HEK293 (cell line): ENCODE measurements around the gene FOXP4.

Source experiments
- CTCF ChIA-PET: fragments of 350-600 bp; formaldehyde crosslinking; extraction: SDS; loops from one replicate; lab custom pipeline; 2021; ENCODE audit warnings: antibody characterized with exemption; lab: Yijun Ruan, JAX
- POLR2A ChIA-PET: fragments of 300-600 bp; formaldehyde crosslinking; extraction: SDS; loops from one replicate; lab custom pipeline; 2020; ENCODE audit warnings: antibody characterized with exemption, inconsistent platforms; lab: Yijun Ruan, JAX
- H3K27ac ChIP-seq: fragments of 200-500 bp; sonication (Bioruptor generic); 2 replicates; pipeline ENCODE4 v1.5.1; 2014; ENCODE audit warnings: low read depth, low read length, control low read depth, inconsistent platforms; ENCODE audit errors: extremely low read depth
- H3K36me3 ChIP-seq, 2 experiments: fragments of 200-500 bp in 1 of 2; sonication (Bioruptor generic) in 1 of 2; 1 replicate in 1 of 2; 2 replicates in 1 of 2; pipeline ENCODE4 v1.5.1; 2014 to 2017; ENCODE audit warnings: inconsistent platforms in 2 of 2, low read length in 2 of 2; ENCODE audit not compliant: control insufficient read depth in 2 of 2, insufficient read depth in 1 of 2
- H3K4me1 ChIP-seq: fragments of 200-500 bp; sonication (Bioruptor generic); 2 replicates; pipeline ENCODE4 v1.5.1; 2014; ENCODE audit warnings: mild to moderate bottlenecking, low read length, inconsistent platforms; ENCODE audit not compliant: control insufficient read depth, insufficient read depth
- H3K4me3 ChIP-seq: 2 replicates; pipeline ENCODE4 v1.5.1; 2011; ENCODE audit warnings: low read depth, mild to moderate bottlenecking, control low read depth, low read length, moderate library complexity
- H3K9me3 ChIP-seq: fragments of 200-500 bp; sonication (Bioruptor generic); 2 replicates; pipeline ENCODE4 v1.5.1; 2014; ENCODE audit warnings: low read depth, low read length, inconsistent platforms; ENCODE audit not compliant: control insufficient read depth, insufficient read depth
- AEBP2 ChIP-seq: fragments of 450-650 bp; formaldehyde crosslinking; IDR thresholded peaks from 2 replicates; pipeline ENCODE4 v1.5.1; 2016; ENCODE audit warnings: missing biosample characterization, missing genetic modification characterization, borderline replicate concordance
- ATF2 ChIP-seq: fragments of 450-650 bp; formaldehyde crosslinking; IDR thresholded peaks from 2 replicates; pipeline ENCODE4 v1.5.1; 2016; ENCODE audit warnings: missing biosample characterization, missing genetic modification characterization, low read depth
- HOXC10 ChIP-seq: sonication (generic); formaldehyde crosslinking; IDR thresholded peaks from 2 replicates; pipeline ENCODE4 v1.8.1; 2023; ENCODE audit warnings: mild to moderate bottlenecking, missing genetic modification reagents
- KLF16 ChIP-seq: fragments of 450-650 bp; formaldehyde crosslinking; IDR thresholded peaks from 2 replicates; pipeline ENCODE4 v1.5.1; 2017; ENCODE audit warnings: missing biosample characterization, missing genetic modification characterization
- MYNN ChIP-seq: fragments of 450-650 bp; formaldehyde crosslinking; IDR thresholded peaks from 2 replicates; pipeline ENCODE4 v1.5.1; 2016; ENCODE audit warnings: missing biosample characterization, missing genetic modification characterization, borderline replicate concordance
- PBX3 ChIP-seq: sonication (generic); formaldehyde crosslinking; IDR thresholded peaks from 2 replicates; pipeline ENCODE4 v1.8.1; 2022; ENCODE audit warnings: mild to moderate bottlenecking, moderate library complexity, missing genetic modification reagents
- SCRT2 ChIP-seq: fragments of 450-650 bp; formaldehyde crosslinking; IDR thresholded peaks from 2 replicates; pipeline ENCODE4 v1.5.1; 2016; ENCODE audit warnings: missing biosample characterization, missing genetic modification characterization
- YY2 ChIP-seq: fragments of 450-650 bp; formaldehyde crosslinking; IDR thresholded peaks from 2 replicates; pipeline ENCODE4 v1.5.1; 2016; ENCODE audit warnings: missing biosample characterization, missing genetic modification characterization
- ZBTB6 ChIP-seq: fragments of 450-650 bp; formaldehyde crosslinking; IDR thresholded peaks from 2 replicates; pipeline ENCODE4 v1.5.1; 2017; ENCODE audit warnings: missing biosample characterization, missing genetic modification characterization
- ZNF112 ChIP-seq: fragments of 450-650 bp; formaldehyde crosslinking; IDR thresholded peaks from 2 replicates; pipeline ENCODE4 v1.5.0; 2017; ENCODE audit warnings: missing biosample characterization, missing genetic modification characterization
- ZNF146 ChIP-seq: fragments of 450-650 bp; formaldehyde crosslinking; IDR thresholded peaks from 2 replicates; pipeline ENCODE4 v1.5.1; 2016; ENCODE audit warnings: missing biosample characterization, missing genetic modification characterization
- ZNF175 ChIP-seq: fragments of 450-650 bp; formaldehyde crosslinking; IDR thresholded peaks from 2 replicates; pipeline ENCODE4 v1.5.1; 2016; ENCODE audit warnings: missing biosample characterization, missing genetic modification characterization
- ZNF202 ChIP-seq: fragments of 450-650 bp; formaldehyde crosslinking; IDR thresholded peaks from 2 replicates; pipeline ENCODE4 v1.5.1; 2016; ENCODE audit warnings: missing biosample characterization, missing genetic modification characterization, borderline replicate concordance
- ZNF239 ChIP-seq: fragments of 450-650 bp; formaldehyde crosslinking; IDR thresholded peaks from 2 replicates; pipeline ENCODE4 v1.5.1; 2016; ENCODE audit warnings: missing biosample characterization, missing genetic modification characterization
- ZNF341 ChIP-seq: fragments of 450-650 bp; formaldehyde crosslinking; IDR thresholded peaks from 2 replicates; pipeline ENCODE4; 2016; ENCODE audit warnings: low read depth, missing biosample characterization, missing genetic modification characterization
- ZNF394 ChIP-seq: fragments of 450-650 bp; formaldehyde crosslinking; IDR thresholded peaks from 2 replicates; pipeline ENCODE4 v1.5.1; 2016; ENCODE audit warnings: missing biosample characterization, missing genetic modification characterization, mild to moderate bottlenecking, moderate library complexity, borderline replicate concordance
- ZNF404 ChIP-seq: fragments of 450-650 bp; formaldehyde crosslinking; IDR thresholded peaks from 2 replicates; pipeline ENCODE4 v1.5.1; 2017; ENCODE audit warnings: missing biosample characterization, missing genetic modification characterization
- ZNF514 ChIP-seq: fragments of 450-650 bp; formaldehyde crosslinking; IDR thresholded peaks from 2 replicates; pipeline ENCODE4 v1.5.1; 2016; ENCODE audit warnings: missing biosample characterization, missing genetic modification characterization
- ZNF544 ChIP-seq: fragments of 450-650 bp; formaldehyde crosslinking; IDR thresholded peaks from 2 replicates; pipeline ENCODE4 v1.5.0; 2017; ENCODE audit warnings: missing biosample characterization, missing genetic modification characterization
- ZNF571 ChIP-seq: fragments of 450-650 bp; formaldehyde crosslinking; IDR thresholded peaks from 2 replicates; pipeline ENCODE4 v1.5.0; 2017; ENCODE audit warnings: missing biosample characterization, missing genetic modification characterization
- ZNF580 ChIP-seq: fragments of 450-650 bp; formaldehyde crosslinking; IDR thresholded peaks from 2 replicates; pipeline ENCODE4 v1.5.1; 2016; ENCODE audit warnings: missing biosample characterization, missing genetic modification characterization
- ZNF645 ChIP-seq: fragments of 450-650 bp; formaldehyde crosslinking; IDR thresholded peaks from 2 replicates; pipeline ENCODE4; 2016; ENCODE audit warnings: missing biosample characterization, missing genetic modification characterization
- ZNF660 ChIP-seq: fragments of 450-650 bp; IDR thresholded peaks from 2 replicates; pipeline ENCODE4 v1.5.1; 2018; ENCODE audit warnings: missing biosample characterization, mild to moderate bottlenecking, missing genetic modification characterization
- ZNF704 ChIP-seq: fragments of 450-650 bp; formaldehyde crosslinking; IDR thresholded peaks from 2 replicates; pipeline ENCODE4 v1.5.1; 2016; ENCODE audit warnings: missing biosample characterization, missing genetic modification characterization
- ZNF791 ChIP-seq: fragments of 450-650 bp; formaldehyde crosslinking; IDR thresholded peaks from 2 replicates; pipeline ENCODE4 v1.5.1; 2016; ENCODE audit warnings: missing biosample characterization, missing genetic modification characterization
- ZSCAN16 ChIP-seq: fragments of 450-650 bp; formaldehyde crosslinking; IDR thresholded peaks from 2 replicates; pipeline ENCODE4 v1.5.1; 2016; ENCODE audit warnings: missing biosample characterization, missing genetic modification characterization
- ZSCAN18 ChIP-seq: fragments of 450-650 bp; formaldehyde crosslinking; IDR thresholded peaks from 2 replicates; pipeline ENCODE4 v1.5.1; 2016; ENCODE audit warnings: missing biosample characterization, missing genetic modification characterization

The FOXP4 gene

GRCh38 chr6:41594326-41594725, 48.1 kb downstream of the FOXP4 start:
- H3K36me3 ChIP-seq = peaks cover 13 to 72% of the 10 kb centered on the region in 2 experiments; a peak in 2 of 3 replicates
- no peaks in the 10 kb centered on the region for H3K9me3 ChIP-seq
- POLR2A ChIA-PET = no interaction called here
- no peak overlapping the region for H3K27ac ChIP-seq
- CTCF ChIA-PET = interaction anchor here (0.5 to 13.7 kb wide), 17 partner anchors 8 to 404 kb away, joined by 3 to 122 read pairs (median 4); no protein-coding TSS in a partner anchor
- H3K4me1 ChIP-seq = no peaks in the 10 kb centered on the region; the same call in 1 of the 2 replicates
- no peak for TF ChIP-seq ZNF394 (tag by site-specific recombination)
- no peak for TF ChIP-seq AEBP2 (tag by site-specific recombination)
- TF ChIP-seq ZBTB6 (tag by site-specific recombination) = no peak
- TF ChIP-seq ZNF544 (tag by site-specific recombination) = no peak
- no peak for TF ChIP-seq ZNF175 (tag by site-specific recombination)
- no peak for TF ChIP-seq ZNF791 (tag by site-specific recombination)
- TF ChIP-seq SCRT2 (tag by site-specific recombination) = no peak
- TF ChIP-seq ZSCAN18 (tag by site-specific recombination) = no peak
- no peak for TF ChIP-seq ZNF660
- no peak for TF ChIP-seq ZNF571 (tag by site-specific recombination)
- no peak overlapping the region for H3K4me3 ChIP-seq

GRCh38 chr6:41594766-41595165, 48.6 kb downstream of the FOXP4 start:
- peaks cover 13 to 68% of the 10 kb centered on the region in 2 experiments; a peak in 2 of 3 replicates for H3K36me3 ChIP-seq
- no peak overlapping the region for H3K4me3 ChIP-seq
- H3K9me3 ChIP-seq = no peaks in the 10 kb centered on the region
- H3K4me1 ChIP-seq = no peaks in the 10 kb centered on the region; the same call in 1 of the 2 replicates
- ChIA-PET POLR2A (no interaction called here), CTCF (interaction anchor here (0.6 to 13.7 kb wide), 14 partner anchors 8 to 287 kb away, joined by 3 to 122 read pairs (median 5); no protein-coding TSS in a partner anchor)
- H3K27ac ChIP-seq = no peak overlapping the region
- TF ChIP-seq KLF16 (tag by site-specific recombination) (no peak), ZNF112 (no peak), ATF2 (no peak), MYNN (no peak), ZSCAN16 (tag by site-specific recombination) (no peak), ZNF202 (no peak), ZNF645 (tag by site-specific recombination) (no peak), ZNF146 (tag by site-specific recombination) (no peak), YY2 (tag by site-specific recombination) (no peak), HOXC10 (no peak), ZNF514 (tag by site-specific recombination) (no peak), ZNF341 (no peak), ZNF704 (tag by site-specific recombination) (no peak), ZNF580 (tag by site-specific recombination) (no peak), ZNF404 (tag by site-specific recombination) (no peak), PBX3 (CRISPR knock-in tag) (no peak), ZNF239 (tag by site-specific recombination) (no peak)
